ENCODE results near the gene PRR22. TPM values are rescaled to one million over a fixed set of nuclear protein-coding genes. Genes with fewer than 3 reads are reported as not detected.
"Not testable (repeated sequence)": the region's sequence is repeated elsewhere in the genome, so short reads cannot be mapped to it uniquely, and the experiment has no call there.

The PRR22 gene
- total RNA-seq, 1 donor, result 0.36 TPM

GRCh38 chr19:5753743-5754142 is 30.8 kb downstream of the PRR22 start:
- Histone ChIP-seq H4K20me1 (ENCODE audit: insufficient read depth, low read length) (no peaks in the 10 kb centered on the region), H3K4me1 (ENCODE audit: insufficient read depth, low read length) (no peaks in the 10 kb centered on the region), H3K36me3 (ENCODE audit: insufficient read depth, low read length) (no peaks in the 10 kb centered on the region), H3K4me3 (ENCODE audit: insufficient read depth, low read length) (no peak overlapping the region), H2AFZ (ENCODE audit: low read length) (no peak overlapping the region), H3K27me3 (ENCODE audit: insufficient read depth, low read length) (no peaks in the 10 kb centered on the region), H3K4me2 (ENCODE audit: insufficient read depth, low read length) (no peak overlapping the region), H3K9me3 (ENCODE audit: low read depth, low read length) (no peaks in the 10 kb centered on the region), H3K79me2 (ENCODE audit: insufficient read depth, low read length) (no peaks in the 10 kb centered on the region), H3K27ac (ENCODE audit: low read depth, low read length) (no peak overlapping the region)
- peak; percentile 11 for DNase-seq (ENCODE audit: insufficient read length, low spot score, missing footprints)
- no peak for TF ChIP-seq CTCF (IDR thresholded peaks at IDR 0.05; ENCODE audit: extremely low read depth, low read depth, low read length)

DNA sequence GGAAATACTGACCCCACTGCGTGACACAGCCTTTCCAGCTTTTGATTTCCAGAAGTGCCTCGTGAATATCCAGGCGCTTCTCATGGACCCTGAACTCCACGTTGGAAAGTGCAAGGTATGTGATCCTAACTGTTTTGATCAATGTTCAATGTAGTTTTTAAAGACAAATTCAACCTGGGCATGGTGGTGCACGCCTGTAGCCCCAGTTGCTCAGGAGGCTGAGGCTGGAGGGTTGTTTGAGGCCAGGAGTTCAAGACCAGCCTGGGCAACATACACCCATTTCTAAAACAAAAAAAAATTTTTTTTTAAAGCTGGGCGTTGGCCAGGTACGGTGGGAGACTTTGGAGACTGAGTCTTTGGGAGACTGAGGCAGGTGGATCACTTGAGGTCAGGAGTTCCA is 32.8 kb downstream of the PRR22 start:
- no peak overlapping the region for H3K4me3 ChIP-seq (ENCODE audit: insufficient read depth, low read length)
- H3K79me2 ChIP-seq (ENCODE audit: insufficient read depth, low read length), result no peaks in the 10 kb centered on the region
- no peaks in the 10 kb centered on the region for H3K27me3 ChIP-seq (ENCODE audit: insufficient read depth, low read length)
- no peak overlapping the region for H2AFZ ChIP-seq (ENCODE audit: low read length)
- H3K36me3 ChIP-seq (ENCODE audit: insufficient read depth, low read length), result no peaks in the 10 kb centered on the region
- no peaks in the 10 kb centered on the region for H3K4me1 ChIP-seq (ENCODE audit: insufficient read depth, low read length)
- no peak overlapping the region for H3K4me2 ChIP-seq (ENCODE audit: insufficient read depth, low read length)
- no peak for TF ChIP-seq CTCF (IDR thresholded peaks at IDR 0.05; ENCODE audit: extremely low read depth, low read depth, low read length)
- H3K9me3 ChIP-seq (ENCODE audit: low read depth, low read length), result no peaks in the 10 kb centered on the region
- DNase-seq (ENCODE audit: insufficient read length, low spot score, missing footprints), result no peak
- H4K20me1 ChIP-seq (ENCODE audit: insufficient read depth, low read length), result no peaks in the 10 kb centered on the region
- H3K27ac ChIP-seq (ENCODE audit: low read depth, low read length), result no peak overlapping the region

DNA sequence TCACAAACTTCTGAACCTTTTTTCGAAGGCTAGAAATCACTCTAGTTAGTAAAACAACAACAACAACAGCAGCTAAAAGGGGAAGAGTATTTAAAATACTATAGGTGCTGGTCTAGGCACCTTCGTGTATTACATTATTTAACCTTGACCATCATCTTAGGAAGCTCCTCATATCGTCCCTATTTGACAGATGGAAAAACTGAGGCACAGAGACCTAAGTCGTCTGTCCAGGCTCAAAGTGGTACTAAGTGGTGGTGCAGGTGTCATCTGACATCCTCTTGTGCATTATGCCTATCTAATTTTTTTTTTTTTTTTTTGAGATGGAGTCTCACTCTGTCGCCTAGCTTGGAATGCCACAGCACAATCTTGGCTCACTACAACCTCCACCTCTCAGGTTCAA is 35.0 kb downstream of the PRR22 start:
- Histone ChIP-seq H3K9me3 (ENCODE audit: low read depth, low read length) (no peaks in the 10 kb centered on the region), H2AFZ (ENCODE audit: low read length) (no peak overlapping the region), H3K4me2 (ENCODE audit: insufficient read depth, low read length) (no peak overlapping the region), H3K4me3 (ENCODE audit: insufficient read depth, low read length) (no peak overlapping the region), H4K20me1 (ENCODE audit: insufficient read depth, low read length) (no peaks in the 10 kb centered on the region), H3K36me3 (ENCODE audit: insufficient read depth, low read length) (no peaks in the 10 kb centered on the region), H3K79me2 (ENCODE audit: insufficient read depth, low read length) (no peaks in the 10 kb centered on the region), H3K27ac (ENCODE audit: low read depth, low read length) (no peak overlapping the region), H3K4me1 (ENCODE audit: insufficient read depth, low read length) (no peaks in the 10 kb centered on the region), H3K27me3 (ENCODE audit: insufficient read depth, low read length) (no peaks in the 10 kb centered on the region)
- DNase-seq (ENCODE audit: insufficient read length, low spot score, missing footprints), result no peak
- no peak for TF ChIP-seq CTCF (IDR thresholded peaks at IDR 0.05; ENCODE audit: extremely low read depth, low read depth, low read length)

DNA sequence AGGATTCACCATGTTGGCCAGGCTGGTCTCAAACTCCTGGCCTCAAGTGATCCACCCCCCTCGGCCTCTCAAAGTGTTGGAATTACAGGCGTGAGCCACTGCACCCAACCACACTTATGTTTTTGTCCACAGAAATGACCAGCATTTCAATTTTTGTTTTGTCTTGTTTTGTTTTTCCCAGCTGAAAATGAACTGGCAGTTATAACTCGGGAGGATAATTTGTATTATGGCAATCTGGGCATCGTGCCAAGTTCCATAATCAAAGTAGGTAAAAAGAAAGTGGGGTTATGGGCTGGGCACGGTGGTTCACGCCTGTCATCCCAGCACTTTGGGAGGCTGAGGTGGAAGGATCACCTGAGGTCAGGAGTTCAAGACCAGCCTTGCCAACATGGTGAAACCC is 35.6 kb downstream of the PRR22 start:
- not testable (repeated sequence) for H3K4me3 ChIP-seq (ENCODE audit: insufficient read depth, low read length); H3K36me3 ChIP-seq (ENCODE audit: insufficient read depth, low read length); H3K79me2 ChIP-seq (ENCODE audit: insufficient read depth, low read length); H3K9me3 ChIP-seq (ENCODE audit: low read depth, low read length); H3K4me1 ChIP-seq (ENCODE audit: insufficient read depth, low read length); H4K20me1 ChIP-seq (ENCODE audit: insufficient read depth, low read length); H3K27me3 ChIP-seq (ENCODE audit: insufficient read depth, low read length); H2AFZ ChIP-seq (ENCODE audit: low read length); H3K4me2 ChIP-seq (ENCODE audit: insufficient read depth, low read length); H3K27ac ChIP-seq (ENCODE audit: low read depth, low read length)
- peak; percentile 23 for DNase-seq (ENCODE audit: insufficient read length, low spot score, missing footprints)

DNA sequence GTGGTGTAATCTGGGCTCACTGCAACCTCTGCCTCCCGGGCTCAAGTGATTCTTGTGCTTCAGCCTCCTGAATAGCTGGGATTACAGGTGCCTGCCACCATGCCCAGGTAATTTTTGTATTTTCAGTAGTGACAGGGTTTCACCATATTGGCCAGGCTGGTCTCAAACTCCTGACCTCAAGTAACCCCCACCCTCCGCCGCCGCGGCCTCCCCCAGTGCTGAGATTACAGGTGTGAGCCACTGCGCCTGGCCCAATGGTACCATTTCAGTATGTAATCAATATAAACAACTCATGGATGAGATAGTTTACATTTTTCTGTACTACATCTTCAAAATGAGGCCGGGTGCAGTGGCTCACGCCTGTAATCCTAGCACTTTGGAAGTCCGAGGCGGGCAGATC is 39.5 kb downstream of the PRR22 start:
- not testable (repeated sequence) for H3K27me3 ChIP-seq (ENCODE audit: insufficient read depth, low read length); H4K20me1 ChIP-seq (ENCODE audit: insufficient read depth, low read length); H3K9me3 ChIP-seq (ENCODE audit: low read depth, low read length); H3K4me1 ChIP-seq (ENCODE audit: insufficient read depth, low read length); H3K4me3 ChIP-seq (ENCODE audit: insufficient read depth, low read length); DNase-seq (ENCODE audit: insufficient read length, low spot score, missing footprints); H3K79me2 ChIP-seq (ENCODE audit: insufficient read depth, low read length); H3K36me3 ChIP-seq (ENCODE audit: insufficient read depth, low read length); H3K27ac ChIP-seq (ENCODE audit: low read depth, low read length); H2AFZ ChIP-seq (ENCODE audit: low read length); H3K4me2 ChIP-seq (ENCODE audit: insufficient read depth, low read length)

Data from osteoblast (primary cell).